ENCODE measurements around the gene ERVH48-1.

ERVH48-1 gene

GRCh38 chr21:42923553-42924432 lies 1.6 kb downstream of the ERVH48-1 start:
- peak overlapping the region; percentile 63 for H3K4me3 ChIP-seq (ENCODE audit: low read length)
- H4K20me1 ChIP-seq (ENCODE audit: control insufficient read depth, insufficient read depth, low read depth, low read length) = no peaks in the 10 kb centered on the region
- peak overlapping the region; percentile 41 for H3K27ac ChIP-seq (ENCODE audit: low read depth, low read length)

GRCh38 chr21:42922918-42923317 lies 2.5 kb downstream of the ERVH48-1 start:
- Histone ChIP-seq H3K9me2 (replicated peaks; ENCODE audit: control insufficient read depth, low read length) (no peaks in the 10 kb centered on the region), H3K9me3 (ENCODE audit: control insufficient read depth, insufficient read depth, low read length) (no peaks in the 10 kb centered on the region), H3K36me3 (ENCODE audit: control insufficient read depth, low read length) (no peaks in the 10 kb centered on the region), H3K4me1 (ENCODE audit: control insufficient read depth, low read length) (peaks cover 16% of the 10 kb centered on the region), H3K79me2 (ENCODE audit: control insufficient read depth, low read length) (no peaks in the 10 kb centered on the region), H3K4me3 (ENCODE audit: low read length) (no peak overlapping the region), H3K27me3 (ENCODE audit: control insufficient read depth, low read length) (no peaks in the 10 kb centered on the region), H3K27ac (ENCODE audit: low read depth, low read length) (no peak overlapping the region), H3K4me2 (ENCODE audit: low read length) (no peak overlapping the region), H3F3A (ENCODE audit: control insufficient read depth, insufficient read depth) (no peaks in the 10 kb centered on the region), H4K20me1 (ENCODE audit: control insufficient read depth, insufficient read depth, low read depth, low read length) (no peaks in the 10 kb centered on the region)
- TF ChIP-seq EZH2phosphoT487 (IDR thresholded peaks at IDR 0.05; ENCODE audit: borderline replicate concordance, low read length) = no peak
- TF ChIP-seq CTCF (IDR thresholded peaks at IDR 0.05; ENCODE audit: low read depth, low read length, poor library complexity, severe bottlenecking) = no peak

More at GRCh38 chr21:42923553-42924432, 1.6 kb downstream of the ERVH48-1 start:
- Histone ChIP-seq H3K9me2 (replicated peaks; ENCODE audit: control insufficient read depth, low read length) (no peaks in the 10 kb centered on the region), H3K9me3 (ENCODE audit: control insufficient read depth, insufficient read depth, low read length) (no peaks in the 10 kb centered on the region), H3K4me1 (ENCODE audit: control insufficient read depth, low read length) (peaks cover 16% of the 10 kb centered on the region), H3K79me2 (ENCODE audit: control insufficient read depth, low read length) (no peaks in the 10 kb centered on the region), H3K36me3 (ENCODE audit: control insufficient read depth, low read length) (no peaks in the 10 kb centered on the region), H3K4me2 (ENCODE audit: low read length) (peak overlapping the region; percentile 78), H3F3A (ENCODE audit: control insufficient read depth, insufficient read depth) (no peaks in the 10 kb centered on the region), H3K27me3 (ENCODE audit: control insufficient read depth, low read length) (no peaks in the 10 kb centered on the region)
- TF ChIP-seq EZH2phosphoT487 (IDR thresholded peaks at IDR 0.05; ENCODE audit: borderline replicate concordance, low read length) (no peak), CTCF (IDR thresholded peaks at IDR 0.05; ENCODE audit: low read depth, low read length, poor library complexity, severe bottlenecking) (peak; percentile 78)

- Histone ChIP-seq H3F3A (ENCODE audit: control insufficient read depth, insufficient read depth) (no peaks in the 10 kb centered on the region), H3K27me3 (ENCODE audit: control insufficient read depth, low read length) (no peaks in the 10 kb centered on the region), H3K27ac (ENCODE audit: low read depth, low read length) (no peak overlapping the region), H3K9me3 (ENCODE audit: control insufficient read depth, insufficient read depth, low read length) (no peaks in the 10 kb centered on the region), H3K4me1 (ENCODE audit: control insufficient read depth, low read length) (peaks cover 16% of the 10 kb centered on the region), H3K79me2 (ENCODE audit: control insufficient read depth, low read length) (no peaks in the 10 kb centered on the region), H3K4me3 (ENCODE audit: low read length) (no peak overlapping the region), H3K4me2 (ENCODE audit: low read length) (no peak overlapping the region), H4K20me1 (ENCODE audit: control insufficient read depth, insufficient read depth, low read depth, low read length) (no peaks in the 10 kb centered on the region), H3K36me3 (ENCODE audit: control insufficient read depth, low read length) (no peaks in the 10 kb centered on the region), H3K9me2 (replicated peaks; ENCODE audit: control insufficient read depth, low read length) (no peaks in the 10 kb centered on the region)
- TF ChIP-seq EZH2phosphoT487 (IDR thresholded peaks at IDR 0.05; ENCODE audit: borderline replicate concordance, low read length) = no peak
These were observed 3.5 kb downstream of the ERVH48-1 start for GRCh38 chr21:42921927-42922326.

- no peak overlapping the region for H3K27ac ChIP-seq (ENCODE audit: low read depth, low read length)
- H3K9me2 ChIP-seq (replicated peaks; ENCODE audit: control insufficient read depth, low read length) = no peaks in the 10 kb centered on the region
- TF ChIP-seq EZH2phosphoT487 (IDR thresholded peaks at IDR 0.05; ENCODE audit: borderline replicate concordance, low read length) = no peak
- TF ChIP-seq CTCF (IDR thresholded peaks at IDR 0.05; ENCODE audit: low read depth, low read length, poor library complexity, severe bottlenecking) = no peak
- no peaks in the 10 kb centered on the region for H4K20me1 ChIP-seq (ENCODE audit: control insufficient read depth, insufficient read depth, low read depth, low read length)
- no peaks in the 10 kb centered on the region for H3K36me3 ChIP-seq (ENCODE audit: control insufficient read depth, low read length)
- H3K27me3 ChIP-seq (ENCODE audit: control insufficient read depth, low read length) = no peaks in the 10 kb centered on the region
- no peaks in the 10 kb centered on the region for H3K9me3 ChIP-seq (ENCODE audit: control insufficient read depth, insufficient read depth, low read length)
- H3K4me2 ChIP-seq (ENCODE audit: low read length) = no peak overlapping the region
- peaks cover 2% of the 10 kb centered on the region; the same call in 1 of the 2 replicates for H3K4me1 ChIP-seq (ENCODE audit: control insufficient read depth, low read length)
- no peaks in the 10 kb centered on the region for H3K79me2 ChIP-seq (ENCODE audit: control insufficient read depth, low read length)
- H3F3A ChIP-seq (ENCODE audit: control insufficient read depth, insufficient read depth) = no peaks in the 10 kb centered on the region
- H3K4me3 ChIP-seq (ENCODE audit: low read length) = no peak overlapping the region
These were observed 7.1 kb downstream of the ERVH48-1 start for GRCh38 chr21:42918291-42918690.

All from DOHH2 (cell line).